MG63 (cell line): ENCODE data around the gene TMEM38A. TPM values are rescaled to one million over a fixed set of nuclear protein-coding genes. Genes with fewer than 3 reads are reported as not detected.
"Not testable (repeated sequence)": the region's sequence is repeated elsewhere in the genome, so short reads cannot be mapped to it uniquely, and the experiment has no call there.

Experiments
- DNase-seq: peaks from one replicate; pipeline ENCODE4 v3.0.0-alpha.2; 2020
- H3K27me3 ChIP-seq: fragments of 250-450 bp; sonication (Bioruptor Pico); 2 replicates; pipeline ENCODE4 v1.5.1; 2020; ENCODE audit warnings: mild to moderate bottlenecking, moderate library complexity
- H3K36me3 ChIP-seq: fragments of 250-450 bp; sonication (Bioruptor Pico); 2 replicates; pipeline ENCODE4 v1.5.1; 2020; ENCODE audit warnings: mild to moderate bottlenecking, moderate library complexity
- H3K4me3 ChIP-seq: fragments of 250-450 bp; sonication (Bioruptor Pico); 2 replicates; pipeline ENCODE4 v1.5.1; 2020; ENCODE audit warnings: mild to moderate bottlenecking, moderate library complexity
- H3K9me3 ChIP-seq: fragments of 250-450 bp; sonication (Bioruptor Pico); 2 replicates; pipeline ENCODE4 v1.5.1; 2020; ENCODE audit warnings: mild to moderate bottlenecking, moderate library complexity
- total RNA-seq: library from RNA; depleted of rRNA; stranded (reverse); fragments of >200 nt; shearing (Covaris generic); gene quantifications from 2 replicates; pipeline ENCODE4 v1.2.3, GENCODE V29; 2014; ENCODE audit warnings: low replicate concordance; rRNA removed

TMEM38A gene
- total RNA-seq, 1 experiment from 2014 or later = 1.8 TPM

GRCh38 chr19:16702123-16702522, 41.2 kb downstream of the TMEM38A start:
- DNase-seq = peak; percentile 84
- Histone ChIP-seq H3K36me3 (no peaks in the 10 kb centered on the region), H3K9me3 (no peaks in the 10 kb centered on the region), H3K27me3 (peaks cover 5% of the 10 kb centered on the region; the same call in 1 of the 2 replicates), H3K4me3 (no peak overlapping the region)

GRCh38 chr19:16703677-16704076, 42.7 kb downstream of the TMEM38A start:
- Histone ChIP-seq H3K4me3 (no peak overlapping the region), H3K9me3 (no peaks in the 10 kb centered on the region), H3K36me3 (no peaks in the 10 kb centered on the region), H3K27me3 (0 out of 2 replicates have a peak, but pooled peaks cover 4% of the 10 kb centered on the region)
- no peak for DNase-seq

- not testable (repeated sequence) for H3K9me3 ChIP-seq, H3K27me3 ChIP-seq, H3K4me3 ChIP-seq, DNase-seq, H3K36me3 ChIP-seq
These were observed 49.9 kb downstream of the TMEM38A start for GRCh38 chr19:16710870-16711269.

- not testable (repeated sequence) for H3K27me3 ChIP-seq, H3K4me3 ChIP-seq, DNase-seq, H3K9me3 ChIP-seq, H3K36me3 ChIP-seq
These were observed 51.4 kb downstream of the TMEM38A start for GRCh38 chr19:16712295-16712694.

- Histone ChIP-seq H3K36me3 (no peaks in the 10 kb centered on the region), H3K9me3 (no peaks in the 10 kb centered on the region), H3K4me3 (no peak overlapping the region), H3K27me3 (0 out of 2 replicates have a peak, but pooled peaks cover 2% of the 10 kb centered on the region)
- peak; percentile 39 for DNase-seq
These were observed 53.9 kb downstream of the TMEM38A start for GRCh38 chr19:16714702-16715287.

- Histone ChIP-seq H3K36me3 (no peaks in the 10 kb centered on the region), H3K4me3 (no peak overlapping the region), H3K9me3 (no peaks in the 10 kb centered on the region), H3K27me3 (0 out of 2 replicates have a peak, but pooled peaks cover 2% of the 10 kb centered on the region)
- DNase-seq = no peak
These were observed 54.7 kb downstream of the TMEM38A start for GRCh38 chr19:16715611-16716010.

GRCh38 chr19:16721051-16721450, 60.1 kb downstream of the TMEM38A start:
- Histone ChIP-seq H3K27me3 (no peaks in the 10 kb centered on the region), H3K9me3 (no peaks in the 10 kb centered on the region), H3K4me3 (no peak overlapping the region), H3K36me3 (no peaks in the 10 kb centered on the region)
- no peak for DNase-seq

GRCh38 chr19:16722591-16722990, 61.7 kb downstream of the TMEM38A start:
- H3K27me3 ChIP-seq = no peaks in the 10 kb centered on the region
- no peak for DNase-seq
- H3K4me3 ChIP-seq = no peak overlapping the region

GRCh38 chr19:16726916-16727315, 66.0 kb downstream of the TMEM38A start:
- Histone ChIP-seq H3K4me3 (no peak overlapping the region), H3K36me3 (no peaks in the 10 kb centered on the region), H3K27me3 (no peaks in the 10 kb centered on the region), H3K9me3 (no peaks in the 10 kb centered on the region)
- DNase-seq = no peak

More at GRCh38 chr19:16722591-16722990, 61.7 kb downstream of the TMEM38A start:
- H3K9me3 ChIP-seq = no peaks in the 10 kb centered on the region
- no peaks in the 10 kb centered on the region for H3K36me3 ChIP-seq

- not testable (repeated sequence) for H3K4me3 ChIP-seq, DNase-seq, H3K9me3 ChIP-seq, H3K27me3 ChIP-seq, H3K36me3 ChIP-seq
These were observed 74.8 kb downstream of the TMEM38A start for GRCh38 chr19:16735650-16736266.

GRCh38 chr19:16736709-16737108, 75.8 kb downstream of the TMEM38A start:
- no peaks in the 10 kb centered on the region for H3K36me3 ChIP-seq
- H3K9me3 ChIP-seq = no peaks in the 10 kb centered on the region
- H3K4me3 ChIP-seq = no peak overlapping the region
- DNase-seq = no peak
- no peaks in the 10 kb centered on the region for H3K27me3 ChIP-seq

- no peak overlapping the region for H3K4me3 ChIP-seq
- no peaks in the 10 kb centered on the region for H3K27me3 ChIP-seq
- DNase-seq = peak; percentile 24
- no peaks in the 10 kb centered on the region for H3K9me3 ChIP-seq
- no peaks in the 10 kb centered on the region for H3K36me3 ChIP-seq
These were observed 77.0 kb downstream of the TMEM38A start for GRCh38 chr19:16737911-16738310.

GRCh38 chr19:16739546-16739945, 78.6 kb downstream of the TMEM38A start:
- H3K4me3 ChIP-seq = no peak overlapping the region
- no peaks in the 10 kb centered on the region for H3K36me3 ChIP-seq
- no peak for DNase-seq
- H3K9me3 ChIP-seq = no peaks in the 10 kb centered on the region
- H3K27me3 ChIP-seq = no peaks in the 10 kb centered on the region

Other genes starting within 250 kb of the TMEM38A start
- 14.7 and 23.1 TPM in 2 replicates for gene EPS15L1, start 189.2 kb upstream of the TMEM38A start, total RNA-seq
- gene CALR3, start 165.0 kb upstream of the TMEM38A start, total RNA-seq = not detected in 2 replicates
- gene C19orf44, start 164.7 kb upstream of the TMEM38A start, total RNA-seq = 9.8 and 21.4 TPM in 2 replicates
- gene CHERP, start 118.7 kb upstream of the TMEM38A start, total RNA-seq = 1.8 and 2.0 TPM in 2 replicates
- 28.0 and 30.5 TPM in 2 replicates for gene SLC35E1, start 88.7 kb upstream of the TMEM38A start, total RNA-seq
- gene MED26, start 32.9 kb upstream of the TMEM38A start, total RNA-seq = 10.5 and 10.9 TPM in 2 replicates
- gene SMIM7, start 995 bp upstream of the TMEM38A start, total RNA-seq = 89.0 and 111 TPM in 2 replicates
- gene NWD1, start 58.7 kb downstream of the TMEM38A start, total RNA-seq = 0.16 TPM in 1 of 2 replicates, not detected in the other
- 24.3 and 44.1 TPM in 2 replicates for gene SIN3B, start 168.3 kb downstream of the TMEM38A start, total RNA-seq
- gene F2RL3, start 227.9 kb downstream of the TMEM38A start, total RNA-seq = not detected in 2 replicates